Keratinocyte (primary cell): ENCODE measurements around the gene DAB1. TPM values are rescaled to one million over a fixed set of nuclear protein-coding genes. Genes with fewer than 3 reads are reported as not detected.

ENCODE experiments used
- DNase-seq: peaks from one replicate; pipeline ENCODE4 v3.0.0-alpha.2; 2011; ENCODE audit warnings: low read depth, missing footprints, low spot score
- FAIRE-seq: peaks from 2 replicates; lab custom pipeline; 2011; peaks lifted over from hg19 to GRCh38; lab: Jason Lieb, UNC
- H2AFZ ChIP-seq: 2 replicates; pipeline ENCODE4 v1.6.0; 2012; ENCODE audit warnings: low read length, control low read depth, inconsistent platforms; ENCODE audit not compliant: control insufficient read depth
- H3K27ac ChIP-seq: 2 replicates; pipeline ENCODE4 v1.5.1; 2011; ENCODE audit warnings: low read length; ENCODE audit not compliant: control insufficient read depth, insufficient read depth
- H3K27me3 ChIP-seq: 3 replicates; pipeline ENCODE4 v1.6.0; 2011; ENCODE audit warnings: low read length; ENCODE audit not compliant: control insufficient read depth, insufficient read depth; ENCODE audit errors: extremely low read depth
- H3K36me3 ChIP-seq, 2 experiments: 2 replicates in 1 of 2; 3 replicates in 1 of 2; pipeline ENCODE4 v1.5.1; 2011; ENCODE audit warnings: low read length in 2 of 2, mild to moderate bottlenecking in 1 of 2; ENCODE audit not compliant: control insufficient read depth in 2 of 2, insufficient read depth in 2 of 2; ENCODE audit errors: extremely low read depth in 1 of 2
- H3K4me1 ChIP-seq: 3 replicates; pipeline ENCODE4 v1.5.1; 2011; ENCODE audit warnings: low read length; ENCODE audit not compliant: control insufficient read depth, insufficient read depth; ENCODE audit errors: extremely low read depth
- H3K4me2 ChIP-seq: 3 replicates; pipeline ENCODE4 v1.6.0; 2011; ENCODE audit warnings: low read depth, low read length; ENCODE audit not compliant: control insufficient read depth, insufficient read depth; ENCODE audit errors: extremely low read depth
- H3K4me3 ChIP-seq, 3 experiments: fragments of 200-600 bp in 1 of 3; sonication (generic) in 1 of 3; 2 replicates in 2 of 3; 3 replicates in 1 of 3; pipeline ENCODE4 v1.5.1; 2011 to 2016; ENCODE audit warnings: low read length in 3 of 3, mild to moderate bottlenecking in 3 of 3, control low read depth in 2 of 3, inconsistent platforms in 1 of 3, low read depth in 1 of 3, mixed read lengths in 1 of 3, mixed run types in 1 of 3, moderate library complexity in 1 of 3; ENCODE audit not compliant: control insufficient read depth in 2 of 3, insufficient read depth in 2 of 3; ENCODE audit errors: extremely low read depth in 1 of 3
- H3K79me2 ChIP-seq: 2 replicates; pipeline ENCODE4 v1.6.0; 2012; ENCODE audit warnings: low read length; ENCODE audit not compliant: control insufficient read depth, insufficient read depth
- H3K9ac ChIP-seq: 3 replicates; pipeline ENCODE4 v1.6.0; 2011; ENCODE audit warnings: low read length; ENCODE audit not compliant: control insufficient read depth, insufficient read depth; ENCODE audit errors: extremely low read depth
- H3K9me1 ChIP-seq: 3 replicates; pipeline ENCODE4 v1.6.0; 2011; ENCODE audit warnings: low read length; ENCODE audit not compliant: control insufficient read depth, insufficient read depth; ENCODE audit errors: extremely low read depth
- H3K9me3 ChIP-seq: 2 replicates; pipeline ENCODE4 v1.5.1; 2012; ENCODE audit warnings: low read depth, low read length; ENCODE audit not compliant: control insufficient read depth
- H4K20me1 ChIP-seq: 3 replicates; pipeline ENCODE4 v1.6.0; 2011; ENCODE audit warnings: low read length; ENCODE audit not compliant: control insufficient read depth, insufficient read depth; ENCODE audit errors: extremely low read depth
- CTCF ChIP-seq, 3 experiments: IDR thresholded peaks in 1 of 3; conservative IDR thresholded peaks in 1 of 3; optimal IDR thresholded peaks in 1 of 3; 2 replicates in 2 of 3; 3 replicates in 1 of 3; pipeline versions ENCODE3 to v1.5.1; 2011; ENCODE audit warnings: low read length in 3 of 3, mild to moderate bottlenecking in 3 of 3, moderate library complexity in 2 of 3, control low read depth in 1 of 3, inconsistent platforms in 1 of 3; ENCODE audit not compliant: insufficient read depth in 2 of 3; ENCODE audit errors: extremely low read depth in 1 of 3
- EZH2 ChIP-seq: IDR thresholded peaks from one replicate; pipeline ENCODE4 v1.6.1; 2012; ENCODE audit warnings: inconsistent platforms, mild to moderate bottlenecking, low read length, moderate library complexity
- dilution Hi-C: fragments of 300-500 bp; cut with MboI; formaldehyde crosslinking; loops from one replicate; pipeline ENCODE4 v1.7.0; 2020; ENCODE audit warnings: low sequenced_read_pairs; ENCODE audit not compliant: extremely low pct_ligation_motif_present
- polyA plus RNA-seq, 5 experiments: library from polyadenylated mRNA; depleted of rRNA in 3 of 5; stranded (reverse) in 3 of 5; stranded (forward) in 1 of 5; unstranded in 1 of 5; fragments of >200 nt; gene quantifications; 1 replicate in 1 of 5; 2 replicates in 3 of 5; 3 replicates in 1 of 5; pipeline versions ENCODE4 v1.2.1 to v1.2.3, GENCODE V29; 2011 to 2012; ENCODE audit warnings: missing spikeins in 2 of 5, low read depth in 1 of 5, low replicate concordance in 1 of 5

DAB1 gene
- polyA plus RNA-seq, 1 donor (not counting 4 experiments of a cell fraction or from before 2014, with no cell fraction given) = 0.01 TPM

GRCh38 chr1:57312869-57313268, 111.0 kb downstream of the DAB1 start:
- TF ChIP-seq CTCF (optimal IDR thresholded peaks at IDR 0.05 in 1 of 3, IDR thresholded peaks at IDR 0.05 in 1 of 3, conservative IDR thresholded peaks at IDR 0.05 in 1 of 3; ENCODE audit: extremely low read depth in 1 of 3, insufficient read depth in 2 of 3, low read length in 3 of 3) (no peak), EZH2 (no peak)
- H3K4me1 ChIP-seq = no peaks in the 10 kb centered on the region
- H4K20me1 ChIP-seq = no peaks in the 10 kb centered on the region
- H3K36me3 ChIP-seq = no peaks in the 10 kb centered on the region
- DNase-seq (no peak), FAIRE-seq (no peak)
- no peak overlapping the region for H3K4me2 ChIP-seq
- H3K4me3 ChIP-seq = no peak overlapping the region
- no peak overlapping the region for H3K27ac ChIP-seq
- no peaks in the 10 kb centered on the region for H3K9me1 ChIP-seq
- no peaks in the 10 kb centered on the region for H3K9me3 ChIP-seq
- H3K27me3 ChIP-seq = no peaks in the 10 kb centered on the region
- no peak overlapping the region for H2AFZ ChIP-seq
- H3K79me2 ChIP-seq = no peaks in the 10 kb centered on the region
- dilution Hi-C loops = no loop called here
- no peak overlapping the region for H3K9ac ChIP-seq

- dilution Hi-C loops = no loop called here
- H3K4me3 ChIP-seq = no peak overlapping the region
These were observed 112.4 kb downstream of the DAB1 start for GRCh38 chr1:57311411-57311810.

More at GRCh38 chr1:57311411-57311810, 112.4 kb downstream of the DAB1 start:
- no peaks in the 10 kb centered on the region for H3K9me1 ChIP-seq
- no peak overlapping the region for H3K27ac ChIP-seq
- no peak overlapping the region for H3K4me2 ChIP-seq
- H4K20me1 ChIP-seq = no peaks in the 10 kb centered on the region
- DNase-seq (no peak), FAIRE-seq (no peak)
- no peaks in the 10 kb centered on the region for H3K4me1 ChIP-seq
- no peaks in the 10 kb centered on the region for H3K36me3 ChIP-seq
- no peak overlapping the region for H2AFZ ChIP-seq
- H3K9me3 ChIP-seq = no peaks in the 10 kb centered on the region
- H3K27me3 ChIP-seq = no peaks in the 10 kb centered on the region
- no peak overlapping the region for H3K9ac ChIP-seq
- no peaks in the 10 kb centered on the region for H3K79me2 ChIP-seq
- TF ChIP-seq EZH2 = no peak
- no peak for TF ChIP-seq CTCF (optimal IDR thresholded peaks at IDR 0.05 in 1 of 3, IDR thresholded peaks at IDR 0.05 in 1 of 3, conservative IDR thresholded peaks at IDR 0.05 in 1 of 3; ENCODE audit: extremely low read depth in 1 of 3, insufficient read depth in 2 of 3, low read length in 3 of 3)
